Large intestine (tissue), 12 donors: ENCODE measurements around the gene SPCS2. TPM values are rescaled to one million over a fixed set of nuclear protein-coding genes. Genes with fewer than 3 reads are reported as not detected.

Experiments used
- DNase-seq, 2 donors: peaks; one replicate each; pipeline versions ENCODE4 v3.0.0 to v3.0.0-alpha.2; 2013
- H3K27ac ChIP-seq: one replicate; pipeline ENCODE4 v1.5.1; 2013; ENCODE audit warnings: low read length
- H3K27me3 ChIP-seq: 2 replicates; pipeline ENCODE4 v1.6.1; 2013; ENCODE audit warnings: low read length; ENCODE audit not compliant: control insufficient read depth, insufficient read depth
- H3K36me3 ChIP-seq: 2 replicates; pipeline ENCODE4 v1.6.1; 2013; ENCODE audit warnings: low read length; ENCODE audit not compliant: control insufficient read depth, insufficient read depth
- H3K4me1 ChIP-seq: one replicate; pipeline ENCODE4 v1.6.1; 2013; ENCODE audit warnings: low read length; ENCODE audit not compliant: control insufficient read depth, insufficient read depth
- H3K4me3 ChIP-seq: one replicate; pipeline ENCODE4 v1.5.1; 2013; ENCODE audit warnings: low read length
- H3K9me3 ChIP-seq: one replicate; pipeline ENCODE4 v1.6.1; 2013; ENCODE audit warnings: mild to moderate bottlenecking, low read depth, low read length, moderate library complexity; ENCODE audit not compliant: control insufficient read depth
- WGBS: methylation state at CpG from one replicate; pipeline ENCODE4 v1.1.5; 2013; ENCODE audit warnings: low lambda C conversion rate; ENCODE audit not compliant: insufficient coverage; 5-methylcytosine and 5-hydroxymethylcytosine counted together
- long read RNA-seq, 11 donors: transcript quantifications; one replicate each; lab custom pipeline, GENCODE V29; 2026
- polyA plus RNA-seq: library from polyadenylated mRNA; unstranded; fragments of 120-200 nt; gene quantifications from one replicate; pipeline ENCODE4 v1.2.1, GENCODE V29; 2013

SPCS2 gene
- 203 TPM for polyA plus RNA-seq
- long read RNA-seq, donor 1, transcript SPCS2-201 (5 exons, 2,708 nt): major isoform, 104 of 118 reads
- long read RNA-seq, donor 1, transcript SPCS2-205 (2 exons, 265 nt): minor isoform, 6 of 118 reads
- long read RNA-seq, donor 1, partial matches to known transcripts: 7 of 118 reads
- long read RNA-seq, donor 1, other reads (novel, unspliced or antisense): 0 of 118 reads
- long read RNA-seq, donor 2, transcript SPCS2-201 (5 exons, 2,708 nt): major isoform, 207 of 250 reads
- long read RNA-seq, donor 2, partial matches to known transcripts: 36 of 250 reads
- long read RNA-seq, donor 2, other reads (novel, unspliced or antisense): 0 of 250 reads
- long read RNA-seq, donor 3: 0 reads
- long read RNA-seq, donor 4, transcript SPCS2-201 (5 exons, 2,708 nt): major isoform, 22 of 24 reads
- long read RNA-seq, donor 4, partial matches to known transcripts: 0 of 24 reads
- long read RNA-seq, donor 4, other reads (novel, unspliced or antisense): 0 of 24 reads
- long read RNA-seq, donor 5, transcript SPCS2-201 (5 exons, 2,708 nt): major isoform, 115 of 125 reads
- long read RNA-seq, donor 5, partial matches to known transcripts: 6 of 125 reads
- long read RNA-seq, donor 5, other reads (novel, unspliced or antisense): 0 of 125 reads
- long read RNA-seq, donor 6, transcript SPCS2-201 (5 exons, 2,708 nt): major isoform, 122 of 152 reads
- long read RNA-seq, donor 6, transcript SPCS2-205 (2 exons, 265 nt): minor isoform, 13 of 152 reads
- long read RNA-seq, donor 6, partial matches to known transcripts: 15 of 152 reads
- long read RNA-seq, donor 6, other reads (novel, unspliced or antisense): 0 of 152 reads
- long read RNA-seq, donor 7, transcript SPCS2-201 (5 exons, 2,708 nt): major isoform, 66 of 68 reads
- long read RNA-seq, donor 7, partial matches to known transcripts: 0 of 68 reads
- long read RNA-seq, donor 7, other reads (novel, unspliced or antisense): 0 of 68 reads
- long read RNA-seq, donor 8, transcript SPCS2-201 (5 exons, 2,708 nt): major isoform, 201 of 245 reads
- long read RNA-seq, donor 8, partial matches to known transcripts: 32 of 245 reads
- long read RNA-seq, donor 8, other reads (novel, unspliced or antisense): 5 of 245 reads
- long read RNA-seq, donor 9, transcript SPCS2-201 (5 exons, 2,708 nt): major isoform, 130 of 147 reads
- long read RNA-seq, donor 9, transcript SPCS2-205 (2 exons, 265 nt): minor isoform, 7 of 147 reads
- long read RNA-seq, donor 9, partial matches to known transcripts: 7 of 147 reads
- long read RNA-seq, donor 9, other reads (novel, unspliced or antisense): 0 of 147 reads
- long read RNA-seq, donor 10, transcript SPCS2-201 (5 exons, 2,708 nt): major isoform, 142 of 177 reads
- long read RNA-seq, donor 10, partial matches to known transcripts: 21 of 177 reads
- long read RNA-seq, donor 10, other reads (novel, unspliced or antisense): 8 of 177 reads
- long read RNA-seq, donor 11, transcript SPCS2-201 (5 exons, 2,708 nt): major isoform, 74 of 120 reads
- long read RNA-seq, donor 11, transcript SPCS2-205 (2 exons, 265 nt): minor isoform, 7 of 120 reads
- long read RNA-seq, donor 11, partial matches to known transcripts: 31 of 120 reads
- long read RNA-seq, donor 11, other reads (novel, unspliced or antisense): 7 of 120 reads

GRCh38 chr11:74948898-74949752 is at the start of gene SPCS2, which contains the start of gene XRRA1:
Gene SPCS2, plus strand, starts transcription at chr11:74949266. Its CDS starts 20 bp downstream, at chr11:74949286.
Gene XRRA1, minus strand, starts transcription at chr11:74949091. Its CDS starts 8,213 bp downstream, at chr11:74940878.
- peak within 1 kb of the TSS; percentile 80 for H3K27ac ChIP-seq
- peaks cover 6% of the 10 kb centered on the region for H3K4me1 ChIP-seq
- peak within 1 kb of the TSS; percentile 90 for H3K4me3 ChIP-seq
- no peaks in the 10 kb centered on the region for H3K9me3 ChIP-seq
- DNase-seq: peak; percentile 97 to 99
- no peaks in the 10 kb centered on the region for H3K27me3 ChIP-seq
- 0% methylated on average over 4 of the region's 67 CpGs for WGBS
- H3K36me3 ChIP-seq: peaks cover 11% of the 10 kb centered on the region

- no peak overlapping the region for H3K4me3 ChIP-seq
- H3K4me1 ChIP-seq: no peaks in the 10 kb centered on the region
- no peak for DNase-seq
- no peak overlapping the region for H3K27ac ChIP-seq
- 100% methylated on average over 2 of the region's 4 CpGs for WGBS
- peaks cover 29% of the 10 kb centered on the region for H3K36me3 ChIP-seq
- H3K27me3 ChIP-seq: no peaks in the 10 kb centered on the region
- H3K9me3 ChIP-seq: peaks cover 12% of the 10 kb centered on the region
Observed at GRCh38 chr11:74902342-74902741, 46.7 kb upstream of the SPCS2 start.

- no peak overlapping the region for H3K4me3 ChIP-seq
- WGBS: no CpG with 5 or more reads among the region's 3 CpGs
Observed at GRCh38 chr11:74905326-74905725, 43.7 kb upstream of the SPCS2 start.

GRCh38 chr11:74909385-74909784 is 39.7 kb upstream of the SPCS2 start:
- DNase-seq: no peak
- peaks cover 68% of the 10 kb centered on the region for H3K36me3 ChIP-seq
- WGBS: 80% methylated on average over 2 of the region's 4 CpGs

More at GRCh38 chr11:74905326-74905725, 43.7 kb upstream of the SPCS2 start:
- no peak for DNase-seq
- H3K9me3 ChIP-seq: peaks cover 2% of the 10 kb centered on the region
- no peaks in the 10 kb centered on the region for H3K4me1 ChIP-seq
- no peaks in the 10 kb centered on the region for H3K27me3 ChIP-seq
- peaks cover 56% of the 10 kb centered on the region for H3K36me3 ChIP-seq
- no peak overlapping the region for H3K27ac ChIP-seq

GRCh38 chr11:74909812-74910211 is 39.3 kb upstream of the SPCS2 start:
- no peaks in the 10 kb centered on the region for H3K27me3 ChIP-seq
- 100% methylated on average over 2 of the region's 4 CpGs for WGBS

More at GRCh38 chr11:74909385-74909784, 39.7 kb upstream of the SPCS2 start:
- no peaks in the 10 kb centered on the region for H3K27me3 ChIP-seq
- no peaks in the 10 kb centered on the region for H3K9me3 ChIP-seq
- H3K27ac ChIP-seq: no peak overlapping the region
- no peak overlapping the region for H3K4me3 ChIP-seq
- no peaks in the 10 kb centered on the region for H3K4me1 ChIP-seq

GRCh38 chr11:74923125-74923524 is 25.9 kb upstream of the SPCS2 start:
- H3K9me3 ChIP-seq: no peaks in the 10 kb centered on the region
- no peaks in the 10 kb centered on the region for H3K27me3 ChIP-seq
- H3K4me1 ChIP-seq: no peaks in the 10 kb centered on the region
- H3K4me3 ChIP-seq: no peak overlapping the region
- H3K27ac ChIP-seq: no peak overlapping the region
- H3K36me3 ChIP-seq: peaks cover 47% of the 10 kb centered on the region
- no peak for DNase-seq

More at GRCh38 chr11:74909812-74910211, 39.3 kb upstream of the SPCS2 start:
- peaks cover 72% of the 10 kb centered on the region for H3K36me3 ChIP-seq
- no peaks in the 10 kb centered on the region for H3K4me1 ChIP-seq
- no peak for DNase-seq
- H3K4me3 ChIP-seq: no peak overlapping the region
- H3K9me3 ChIP-seq: no peaks in the 10 kb centered on the region
- H3K27ac ChIP-seq: no peak overlapping the region

- Histone ChIP-seq H3K4me1 (no peaks in the 10 kb centered on the region), H3K36me3 (peaks cover 43% of the 10 kb centered on the region), H3K4me3 (no peak overlapping the region), H3K9me3 (no peaks in the 10 kb centered on the region), H3K27ac (no peak overlapping the region), H3K27me3 (no peaks in the 10 kb centered on the region)
- DNase-seq: no peak
- no CpG with 5 or more reads among the region's 4 CpGs for WGBS
Observed at GRCh38 chr11:74925281-74925680, 23.8 kb upstream of the SPCS2 start.

- no peaks in the 10 kb centered on the region for H3K9me3 ChIP-seq
- peaks cover 38% of the 10 kb centered on the region for H3K36me3 ChIP-seq
- no peak overlapping the region for H3K27ac ChIP-seq
- H3K27me3 ChIP-seq: no peaks in the 10 kb centered on the region
- no peaks in the 10 kb centered on the region for H3K4me1 ChIP-seq
- 100% methylated on average over 2 of the region's 8 CpGs for WGBS
- DNase-seq: peak in 1 of 2 donors; percentile 6
- H3K4me3 ChIP-seq: no peak overlapping the region
Observed at GRCh38 chr11:74926304-74927030, 22.6 kb upstream of the SPCS2 start.
